HepG2 (cell line): ENCODE measurements around the gene ANO9. TPM values are rescaled to one million over a fixed set of nuclear protein-coding genes. Genes with fewer than 3 reads are reported as not detected.

Source experiments
- ATAC-seq: fragments of 200-7000 bp; cut with Tn5 transposase; 3 replicates; pipeline ENCODE4 v1.9.1; 2020; ENCODE audit warnings: mild to moderate bottlenecking, moderate library complexity
- BruUV-seq: library from RNA; stranded (reverse); fragments of 400-500 nt; replicated peaks from 2 replicates; lab custom pipeline; 2021; lab: Mats Ljungman, UMichigan
- CTCF ChIA-PET: fragments of 300-600 bp; formaldehyde crosslinking; extraction: SDS; loops from one replicate; lab custom pipeline; 2021; ENCODE audit warnings: low total read pairs, inconsistent platforms, low intra/inter-chr PET ratio; lab: Yijun Ruan, JAX
- POLR2A ChIA-PET: fragments of 350-600 bp; sonication (Branson Sonifier 250); formaldehyde crosslinking; loops from one replicate; lab custom pipeline; 2020; ENCODE audit warnings: antibody characterized with exemption, inconsistent platforms; lab: Yijun Ruan, JAX
- DNase-seq: peaks from one replicate; pipeline ENCODE4 v3.0.0-alpha.2; 2015; ENCODE audit warnings: low spot score
- FAIRE-seq: peaks from 3 replicates; lab custom pipeline; 2011; peaks lifted over from hg19 to GRCh38; lab: Jason Lieb, UNC
- H2AFZ ChIP-seq: one replicate; pipeline ENCODE4 v1.6.1; 2011; ENCODE audit warnings: low read length, inconsistent platforms
- H3K27ac ChIP-seq: fragments of 300-600 bp; 3 replicates; pipeline ENCODE4 v1.8.0; 2011; ENCODE audit warnings: mixed run types, mild to moderate bottlenecking, mixed read lengths, low read length, inconsistent platforms; ENCODE audit not compliant: insufficient read depth; ENCODE audit errors: extremely low read length
- H3K27me3 ChIP-seq, 2 experiments: fragments of 200-600 bp in 1 of 2; 2 replicates in 1 of 2; 3 replicates in 1 of 2; pipeline versions ENCODE4 v1.6.0 to v1.8.0; 2011; ENCODE audit warnings: low read length in 2 of 2, mild to moderate bottlenecking in 2 of 2, moderate library complexity in 2 of 2, inconsistent platforms in 1 of 2; ENCODE audit not compliant: insufficient read depth in 2 of 2, control insufficient read depth in 1 of 2
- H3K36me3 ChIP-seq, 2 experiments: fragments of 200-600 bp in 1 of 2; replicated peaks in 1 of 2; 2 replicates in 1 of 2; 3 replicates in 1 of 2; pipeline versions ENCODE4 v1.5.1 to v1.8.0; 2011; ENCODE audit warnings: low read length in 2 of 2, inconsistent platforms in 1 of 2; ENCODE audit not compliant: insufficient read depth in 2 of 2, control insufficient read depth in 1 of 2
- H3K4me1 ChIP-seq: 2 replicates; pipeline ENCODE4 v1.5.1; 2012; ENCODE audit warnings: low read length, inconsistent platforms; ENCODE audit not compliant: insufficient read depth
- H3K4me2 ChIP-seq: 2 replicates; pipeline ENCODE4 v1.6.0; 2011; ENCODE audit warnings: low read depth, low read length, inconsistent platforms
- H3K4me3 ChIP-seq, 3 experiments: fragments of 200-600 bp in 1 of 3; sonication (generic), shearing (Covaris generic) in 1 of 3; replicated peaks in 1 of 3; 2 replicates each; pipeline ENCODE4 v1.5.1; 2011 to 2016; ENCODE audit warnings: low read length in 3 of 3, inconsistent platforms in 2 of 3, low read depth in 2 of 3, mild to moderate bottlenecking in 2 of 3, control low read depth in 1 of 3, mixed read lengths in 1 of 3; ENCODE audit not compliant: insufficient read depth in 1 of 3
- H3K79me2 ChIP-seq: one replicate; pipeline ENCODE4 v1.6.1; 2011; ENCODE audit warnings: low read length, inconsistent platforms; ENCODE audit not compliant: insufficient read depth
- H3K9ac ChIP-seq: 2 replicates; pipeline ENCODE4 v1.6.0; 2011; ENCODE audit warnings: mild to moderate bottlenecking, low read depth, low read length, inconsistent platforms; ENCODE audit not compliant: insufficient read depth
- H3K9me3 ChIP-seq: 2 replicates; pipeline ENCODE4 v1.5.1; 2012; ENCODE audit warnings: mild to moderate bottlenecking, low read length
- H4K20me1 ChIP-seq: 2 replicates; pipeline ENCODE4 v1.6.0; 2011; ENCODE audit warnings: inconsistent platforms, mild to moderate bottlenecking, low read length, moderate library complexity; ENCODE audit not compliant: insufficient read depth
- ARID2 ChIP-seq: sonication (generic); formaldehyde crosslinking; IDR thresholded peaks from 2 replicates; pipeline ENCODE4 v1.8.1; 2022; ENCODE audit warnings: mild to moderate bottlenecking, missing genetic modification reagents, borderline replicate concordance
- ARNT2 ChIP-seq: sonication (generic); formaldehyde crosslinking; IDR thresholded peaks from 2 replicates; pipeline ENCODE4 v1.8.0; 2022; ENCODE audit warnings: mild to moderate bottlenecking, low read depth, missing genetic modification reagents, moderate library complexity
- ATM ChIP-seq: fragments of 450-650 bp; IDR thresholded peaks from 2 replicates; pipeline ENCODE4 v1.7.1; 2017; ENCODE audit warnings: mild to moderate bottlenecking, borderline replicate concordance
- KLF12 ChIP-seq: sonication (generic); formaldehyde crosslinking; IDR thresholded peaks from 2 replicates; pipeline ENCODE4 v1.4.0; 2020; ENCODE audit warnings: missing genetic modification reagents, borderline replicate concordance
- MLLT10 ChIP-seq: sonication (generic); formaldehyde crosslinking; IDR thresholded peaks from 2 replicates; pipeline ENCODE4 v1.4.0; 2020; ENCODE audit warnings: missing genetic modification reagents
- RAD51 ChIP-seq: fragments of 450-650 bp; IDR thresholded peaks from 2 replicates; pipeline ENCODE4 v1.6.1; 2016; ENCODE audit warnings: borderline replicate concordance
- REPIN1 ChIP-seq: sonication (generic); formaldehyde crosslinking; IDR thresholded peaks from 2 replicates; pipeline ENCODE4 v1.8.0; 2022; ENCODE audit warnings: missing genetic modification reagents, low read depth, mild to moderate bottlenecking, borderline replicate concordance
- SAP130 ChIP-seq: IDR thresholded peaks from 2 replicates; pipeline ENCODE4 v1.6.1; 2016; ENCODE audit warnings: low read depth
- SRF ChIP-seq: IDR thresholded peaks from 2 replicates; pipeline ENCODE4 v1.6.1; 2011; ENCODE audit warnings: mild to moderate bottlenecking, low read depth, low read length, moderate library complexity
- ZBED4 ChIP-seq: sonication (generic); formaldehyde crosslinking; IDR thresholded peaks from 2 replicates; pipeline ENCODE4 v1.4.0; 2020; ENCODE audit warnings: missing genetic modification reagents, borderline replicate concordance
- ZNF10 ChIP-seq: sonication (generic); formaldehyde crosslinking; IDR thresholded peaks from 2 replicates; pipeline ENCODE4 v1.4.0; 2020; ENCODE audit warnings: mild to moderate bottlenecking, low read depth, missing genetic modification reagents, borderline replicate concordance
- ZSCAN9 ChIP-seq: IDR thresholded peaks from 2 replicates; pipeline ENCODE4 v1.6.1; 2016; ENCODE audit warnings: borderline replicate concordance
- WGBS: methylation state at CpG from one replicate; pipeline ENCODE4 v1.1.6; 2017; ENCODE audit warnings: low lambda C conversion rate; 5-methylcytosine and 5-hydroxymethylcytosine counted together
- in situ Hi-C: cut with HindIII; loops from 2 replicates; pipeline ENCODE4 v1.10.0; 2017; ENCODE audit warnings: low pct_unique_long_range_greater_than_20kb; ENCODE audit not compliant: extremely low pct_ligation_motif_present
- intact Hi-C: fragments of 100-400 bp; cut with micrococcal nuclease; formaldehyde crosslinking; loops from one replicate; pipeline ENCODE4 v1.10.0; 2022; ENCODE audit not compliant: unreplicated experiment
- polyA plus RNA-seq, 8 experiments: library from polyadenylated mRNA; depleted of rRNA in 3 of 8; stranded (reverse) in 7 of 8; unstranded in 1 of 8; fragments of >200 nt; fragmentation: Illumina TruSeq in 4 of 8; extraction: Trizol in 4 of 8; gene quantifications; 2 replicates each; pipeline versions ENCODE4 v1.2.1 to v1.2.3, GENCODE V29; 2011 to 2016; ENCODE audit warnings: low read depth in 4 of 8, missing spikeins in 1 of 8, mixed read lengths in 1 of 8; ENCODE audit not compliant: insufficient read depth in 1 of 8
- total RNA-seq, 5 experiments: library from RNA; depleted of rRNA; stranded (reverse); fragments of >200 nt; fragmentation: Illumina TruSeq; extraction: Trizol; gene quantifications; 2 replicates each; pipeline ENCODE4 v1.2.3, GENCODE V29; 2016; ENCODE audit warnings: low read depth in 1 of 5
- TF ChIP-seq, protein P1 (sequence below), 2 experiments: sonication (generic) in 1 of 2; formaldehyde crosslinking in 1 of 2; IDR thresholded peaks; 2 replicates each; pipeline versions ENCODE4 v1.4.0 to v1.6.1; 2016 to 2020; ENCODE audit warnings: borderline replicate concordance in 1 of 2, low read depth in 1 of 2, mild to moderate bottlenecking in 1 of 2, missing genetic modification reagents in 1 of 2

ANO9 gene
- total and polyA plus RNA-seq, 2 of the 13 experiments (the other 11 are each of a cell fraction or from before 2014, with no cell fraction given): 8.9 to 14.3 TPM

DNA sequence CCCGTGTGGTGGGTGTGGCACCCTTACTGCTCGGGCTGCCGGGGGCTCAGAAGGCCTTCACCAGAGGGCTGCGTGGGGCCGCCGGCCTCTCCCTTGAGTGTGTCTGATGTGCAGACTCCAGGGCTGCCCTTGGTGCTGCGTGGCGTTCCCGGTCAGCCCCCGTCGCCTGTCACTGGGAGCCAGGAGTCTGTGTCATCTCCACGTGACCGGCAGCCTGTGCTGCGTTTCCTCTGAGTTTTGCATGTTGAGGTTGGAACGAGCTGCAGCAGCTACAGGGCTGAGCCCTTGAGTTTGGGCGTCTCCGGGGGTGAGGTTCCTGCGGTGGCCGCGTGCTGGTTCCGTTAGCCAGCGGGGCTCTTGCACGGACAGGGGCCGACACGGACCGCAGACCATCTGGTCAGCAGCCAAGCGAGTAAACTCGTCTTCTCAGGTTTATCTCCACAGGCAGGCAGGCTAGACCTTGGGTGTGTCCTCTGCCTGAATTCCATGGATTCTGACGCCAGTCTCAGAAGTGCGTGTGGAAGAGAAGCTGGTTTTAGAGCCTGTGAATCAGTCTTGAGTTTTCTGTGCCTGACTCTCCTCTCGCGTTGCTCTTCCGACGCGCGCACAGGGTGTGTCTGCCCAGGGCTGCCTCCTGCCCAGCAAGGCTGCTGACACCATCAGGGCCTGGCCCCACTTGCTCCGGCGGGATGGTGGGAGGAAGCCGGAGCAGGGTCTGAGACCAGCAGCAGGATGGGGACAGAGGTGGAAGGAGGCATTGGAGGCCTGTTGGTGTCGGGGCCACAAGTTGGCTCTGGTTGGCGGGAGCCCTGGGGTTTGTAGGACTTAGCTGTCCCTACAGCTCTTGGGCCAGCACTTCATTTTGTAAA, 18.8 kb upstream of the ANO9 start (continued):
- TF ChIP-seq, protein P1, sequence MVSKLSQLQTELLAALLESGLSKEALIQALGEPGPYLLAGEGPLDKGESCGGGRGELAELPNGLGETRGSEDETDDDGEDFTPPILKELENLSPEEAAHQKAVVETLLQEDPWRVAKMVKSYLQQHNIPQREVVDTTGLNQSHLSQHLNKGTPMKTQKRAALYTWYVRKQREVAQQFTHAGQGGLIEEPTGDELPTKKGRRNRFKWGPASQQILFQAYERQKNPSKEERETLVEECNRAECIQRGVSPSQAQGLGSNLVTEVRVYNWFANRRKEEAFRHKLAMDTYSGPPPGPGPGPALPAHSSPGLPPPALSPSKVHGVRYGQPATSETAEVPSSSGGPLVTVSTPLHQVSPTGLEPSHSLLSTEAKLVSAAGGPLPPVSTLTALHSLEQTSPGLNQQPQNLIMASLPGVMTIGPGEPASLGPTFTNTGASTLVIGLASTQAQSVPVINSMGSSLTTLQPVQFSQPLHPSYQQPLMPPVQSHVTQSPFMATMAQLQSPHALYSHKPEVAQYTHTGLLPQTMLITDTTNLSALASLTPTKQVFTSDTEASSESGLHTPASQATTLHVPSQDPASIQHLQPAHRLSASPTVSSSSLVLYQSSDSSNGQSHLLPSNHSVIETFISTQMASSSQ (IDR thresholded peaks at IDR 0.05; ENCODE audit: low read depth): no peak
- TF ChIP-seq, protein P1 (CRISPR knock-in tag; IDR thresholded peaks at IDR 0.05; ENCODE audit: borderline replicate concordance): no peak
- TF ChIP-seq ARNT2 (CRISPR knock-in tag): no peak
- no peak for TF ChIP-seq SRF
- no peak for TF ChIP-seq REPIN1 (CRISPR knock-in tag)

DNA sequence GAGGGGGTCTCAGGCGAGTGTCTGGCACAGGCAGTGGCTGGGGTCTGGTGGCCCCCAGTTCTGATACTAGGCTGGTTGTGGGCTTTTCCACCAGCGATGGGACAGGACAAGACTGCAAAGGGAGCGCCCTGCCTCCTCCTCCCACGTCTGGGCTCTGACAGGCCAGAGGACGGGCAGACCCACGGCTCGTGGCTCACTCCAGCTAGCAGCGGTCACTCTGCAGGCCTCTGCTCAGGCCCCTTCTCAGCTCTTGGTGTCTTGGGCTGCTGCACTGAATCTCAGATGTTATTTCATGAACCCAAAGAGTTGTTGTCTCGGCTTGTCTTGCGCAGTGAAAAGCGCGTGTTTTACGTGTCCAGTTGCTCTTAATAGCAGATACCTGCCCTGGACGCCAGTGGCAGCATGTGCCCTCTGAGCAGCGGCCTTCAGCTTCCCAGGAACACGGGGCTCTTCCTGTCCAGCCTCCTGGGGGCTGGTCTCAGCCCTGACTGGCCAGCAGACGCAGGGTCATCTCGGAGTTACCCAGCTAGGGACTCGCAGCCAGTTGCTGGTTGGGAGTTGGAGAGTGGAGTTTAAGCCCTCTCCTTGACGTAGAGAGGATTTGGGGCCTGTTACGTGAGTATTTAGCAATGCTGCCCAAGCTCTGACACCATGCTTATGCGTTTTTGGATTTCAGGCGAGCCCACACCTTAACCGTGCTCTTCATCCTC, 17.9 kb upstream of the ANO9 start:
- no peak overlapping the region for H3K4me3 ChIP-seq
- in situ Hi-C loops: no loop called here
- no peak overlapping the region for H3K4me2 ChIP-seq
- CTCF ChIA-PET: no interaction called here
- H3K27ac ChIP-seq: no peak overlapping the region
- no peaks in the 10 kb centered on the region for H3K9me3 ChIP-seq
- FAIRE-seq: no peak
- intact Hi-C loops: no loop called here
- H4K20me1 ChIP-seq: no peaks in the 10 kb centered on the region
- peaks cover 15 to 46% of the 10 kb centered on the region in 2 experiments for H3K36me3 ChIP-seq
- H3K79me2 ChIP-seq: peaks cover 29% of the 10 kb centered on the region
- WGBS: 97% methylated on average over 19 of the region's 24 CpGs
- H2AFZ ChIP-seq: no peak overlapping the region
- no peak overlapping the region for H3K9ac ChIP-seq
- no peak for DNase-seq
- no TSS peak for BruUV-seq
- POLR2A ChIA-PET: no interaction called here
- no peak for ATAC-seq
- H3K27me3 ChIP-seq: no peaks in the 10 kb centered on the region; a peak in 1 of 5 replicates
- no peaks in the 10 kb centered on the region for H3K4me1 ChIP-seq
- TF ChIP-seq ARID2 (CRISPR knock-in tag): no peak
- no peak for TF ChIP-seq KLF12 (CRISPR knock-in tag)
- no peak for TF ChIP-seq ZSCAN9 (CRISPR knock-in tag)
- no peak for TF ChIP-seq ATM
- no peak for TF ChIP-seq MLLT10 (CRISPR knock-in tag)
- no peak for TF ChIP-seq RAD51
- no peak for TF ChIP-seq ZNF10 (CRISPR knock-in tag)
- TF ChIP-seq SAP130 (CRISPR knock-in tag): no peak
- no peak for TF ChIP-seq ZBED4
